Thyroid gland (tissue), 4 donors: ENCODE results near the gene AMOTL2. TPM values are rescaled to one million over a fixed set of nuclear protein-coding genes. Genes with fewer than 3 reads are reported as not detected.

Source experiments
- DNase-seq, 2 donors: peaks; one replicate each; pipeline ENCODE4 v3.0.0-alpha.2; 2019
- H3K27ac ChIP-seq, 3 donors: fragments of 200-600 bp; sonication (generic); 1 replicate in 2 of 3; 2 replicates in 1 of 3; pipeline ENCODE4 v1.5.1; 2016 to 2019; ENCODE audit warnings: mild to moderate bottlenecking in 1 of 3, moderate library complexity in 1 of 3
- H3K27me3 ChIP-seq: fragments of 200-600 bp; sonication (generic); one replicate; pipeline ENCODE4 v1.5.1; 2019
- H3K36me3 ChIP-seq, 2 donors: fragments of 200-600 bp; sonication (generic); one replicate each; pipeline ENCODE4 v1.5.1; 2016 to 2019
- H3K4me1 ChIP-seq, 2 donors: fragments of 200-600 bp; sonication (generic); one replicate each; pipeline ENCODE4 v1.5.1; 2017 to 2019
- H3K4me3 ChIP-seq, 3 donors: fragments of 200-600 bp; sonication (generic); replicated peaks in 1 of 3; 1 replicate in 2 of 3; 2 replicates in 1 of 3; pipeline ENCODE4 v1.5.1; 2016; ENCODE audit warnings: mild to moderate bottlenecking in 1 of 3
- H3K9me3 ChIP-seq: fragments of 200-600 bp; sonication (generic); one replicate; pipeline ENCODE4 v1.5.1; 2017
- CTCF ChIP-seq, 6 experiments: fragments of 200-600 bp in 3 of 6; fragments of 450-650 bp in 3 of 6; sonication (generic) in 3 of 6; IDR thresholded peaks; one replicate each; pipeline ENCODE4 v1.5.1; 2016 to 2019; ENCODE audit warnings: antibody characterized with exemption in 6 of 6, mild to moderate bottlenecking in 2 of 6, inconsistent platforms in 1 of 6, moderate library complexity in 1 of 6
- POLR2A ChIP-seq, 2 donors: fragments of 450-650 bp; IDR thresholded peaks; one replicate each; pipeline ENCODE4 v1.6.1; 2017; ENCODE audit warnings: antibody characterized with exemption in 2 of 2, mild to moderate bottlenecking in 2 of 2, moderate library complexity in 1 of 2
- WGBS, 2 donors: methylation state at CpG; one replicate each; pipeline ENCODE4 v1.1.5; 2017; 5-methylcytosine and 5-hydroxymethylcytosine counted together
- intact Hi-C: fragments of 100-400 bp; cut with DNase I; formaldehyde crosslinking; loops from one replicate; pipeline ENCODE4 v1.15.1; 2023
- total RNA-seq, 4 donors: library from RNA; depleted of rRNA; stranded (reverse); fragments of >200 nt; gene quantifications; one replicate each; pipeline ENCODE4 v1.2.3, GENCODE V29; 2016

AMOTL2 gene
- total RNA-seq, 4 donors from 2014 or later, result 76.0 to 149 (median 117) TPM

GRCh38 chr3:134380249-134380648 lies 6.0 kb upstream of the AMOTL2 start:
- Histone ChIP-seq H3K4me1 (peaks cover 21 to 28% of the 10 kb centered on the region in 2 donors), H3K4me3 (no peak overlapping the region), H3K9me3 (no peaks in the 10 kb centered on the region), H3K27ac (no peak overlapping the region), H3K27me3 (no peaks in the 10 kb centered on the region), H3K36me3 (no peaks in the 10 kb centered on the region)
- no peak for DNase-seq
- WGBS, 2 donors, result 95 to 96% methylated on average over 2 of the region's 2 CpGs
- TF ChIP-seq POLR2A (IDR thresholded peaks at IDR 0.05), result no peak
- TF ChIP-seq CTCF (IDR thresholded peaks at IDR 0.05), result no peak
- intact Hi-C loops, result no loop called here

GRCh38 chr3:134378818-134379217 lies 4.6 kb upstream of the AMOTL2 start:
- no peak overlapping the region for H3K27ac ChIP-seq
- H3K27me3 ChIP-seq, result no peaks in the 10 kb centered on the region
- no peaks in the 10 kb centered on the region for H3K9me3 ChIP-seq
- no peaks in the 10 kb centered on the region for H3K36me3 ChIP-seq
- TF ChIP-seq POLR2A (IDR thresholded peaks at IDR 0.05) (no peak), CTCF (IDR thresholded peaks at IDR 0.05) (no peak)
- DNase-seq, result no peak
- no peak overlapping the region for H3K4me3 ChIP-seq
- peaks cover 22 to 33% of the 10 kb centered on the region in 2 donors for H3K4me1 ChIP-seq
- intact Hi-C loops, result loop anchor here (5.0 kb wide), 2 partner anchors 67 to 98 kb away; no protein-coding TSS in a partner anchor
- 92 to 94% methylated on average over 3 of the region's 3 CpGs for WGBS, 2 donors

GRCh38 chr3:134378384-134378783 lies 4.1 kb upstream of the AMOTL2 start:
- TF ChIP-seq CTCF (IDR thresholded peaks at IDR 0.05), result peak in 4 of 6 experiments; percentile 55 to 66 (median 60)
- TF ChIP-seq POLR2A (IDR thresholded peaks at IDR 0.05), result no peak
- Histone ChIP-seq H3K4me1 (peaks cover 22 to 33% of the 10 kb centered on the region in 2 donors), H3K27me3 (no peaks in the 10 kb centered on the region), H3K27ac (peak overlapping the region in 1 of 3 donors; percentile 15), H3K9me3 (no peaks in the 10 kb centered on the region), H3K36me3 (no peaks in the 10 kb centered on the region), H3K4me3 (no peak overlapping the region)
- peak; percentile 76 to 78 for DNase-seq
- intact Hi-C loops, result loop anchor here (5.0 kb wide), 2 partner anchors 66 to 99 kb away; no protein-coding TSS in a partner anchor

GRCh38 chr3:134377896-134378295 lies 3.6 kb upstream of the AMOTL2 start:
- no peak for DNase-seq
- intact Hi-C loops, result loop anchor here (5.0 kb wide), 2 partner anchors 66 to 99 kb away; no protein-coding TSS in a partner anchor

More at GRCh38 chr3:134377896-134378295, 3.6 kb upstream of the AMOTL2 start:
- no peak for TF ChIP-seq CTCF (IDR thresholded peaks at IDR 0.05)
- TF ChIP-seq POLR2A (IDR thresholded peaks at IDR 0.05), result no peak
- H3K36me3 ChIP-seq, result no peaks in the 10 kb centered on the region
- peaks cover 24 to 33% of the 10 kb centered on the region in 2 donors for H3K4me1 ChIP-seq
- no peak overlapping the region for H3K4me3 ChIP-seq
- H3K9me3 ChIP-seq, result no peaks in the 10 kb centered on the region
- 81 to 90% methylated on average over 3 of the region's 3 CpGs for WGBS, 2 donors
- H3K27me3 ChIP-seq, result no peaks in the 10 kb centered on the region
- peak overlapping the region in 1 of 3 donors; percentile 15 for H3K27ac ChIP-seq
